OCI-LY3 (cell line): Measurements from ENCODE around the gene PRRC2C.

Experiments
- CTCF ChIP-seq: fragments of 200-600, 300-600 bp; sonication (generic); IDR thresholded peaks from 2 replicates; pipeline ENCODE4 v1.5.1; 2014; ENCODE audit warnings: antibody characterized with exemption, low read length, low read depth
- EZH2phosphoT487 ChIP-seq: fragments of 200-600 bp; shearing (Covaris generic); IDR thresholded peaks from 2 replicates; pipeline ENCODE4 v1.6.1; 2018; ENCODE audit warnings: antibody characterized with exemption, mixed run types, low read depth

- TF ChIP-seq CTCF (no peak), EZH2phosphoT487 (no peak)
Measured at GRCh38 chr1:171515299-171515698, 30.0 kb downstream of the PRRC2C start.
